GM18907 (cell line): ENCODE results near the gene IL17F.

Experiments used
- ATAC-seq: cut with Tn5 transposase; IDR thresholded peaks from one replicate; pipeline ENCODE4 v1.9.1; 2021; ENCODE audit warnings: mild to moderate bottlenecking, moderate library complexity; ENCODE audit not compliant: unreplicated experiment

IL17F gene

GRCh38 chr6:52244400-52244799 lies at the start of gene IL17F:
IL17F (minus strand) TSS chr6:52244500; CDS start chr6:52244429, 71 bp downstream.
- no peak for ATAC-seq

- no peak for ATAC-seq
These were observed 48.8 kb upstream of the IL17F start for GRCh38 chr6:52293067-52293466.

- no peak for ATAC-seq
These were observed 44.5 kb upstream of the IL17F start for GRCh38 chr6:52288841-52289240.

GRCh38 chr6:52288216-52288615 lies 43.9 kb upstream of the IL17F start:
- no peak for ATAC-seq

GRCh38 chr6:52286798-52287432 lies 42.6 kb upstream of the IL17F start:
- no peak for ATAC-seq

- ATAC-seq, result no peak
These were observed 41.1 kb upstream of the IL17F start for GRCh38 chr6:52285177-52286068.

- peak; percentile 98 for ATAC-seq
These were observed 40.3 kb upstream of the IL17F start, which contains the start of gene MCM3 for GRCh38 chr6:52284460-52285176. MCM3 (minus strand) TSS chr6:52284742; CDS start chr6:52284674, 68 bp downstream.

GRCh38 chr6:52284131-52284459 lies 39.8 kb upstream of the IL17F start:
- ATAC-seq, result peak; percentile 10

- ATAC-seq, result no peak
These were observed 38.8 kb upstream of the IL17F start for GRCh38 chr6:52283111-52283510.

GRCh38 chr6:52276130-52276529 lies 31.8 kb upstream of the IL17F start:
- ATAC-seq, result no peak

- no peak for ATAC-seq
These were observed 27.7 kb upstream of the IL17F start for GRCh38 chr6:52271852-52272460.

- peak; percentile 77 for ATAC-seq
These were observed 19.6 kb upstream of the IL17F start for GRCh38 chr6:52263709-52264540.

GRCh38 chr6:52262620-52263344 lies 18.5 kb upstream of the IL17F start:
- ATAC-seq, result no peak

GRCh38 chr6:52261229-52261628 lies 16.9 kb upstream of the IL17F start:
- no peak for ATAC-seq

GRCh38 chr6:52260634-52261033 lies 16.3 kb upstream of the IL17F start:
- ATAC-seq, result no peak

GRCh38 chr6:52255434-52255833 lies 11.1 kb upstream of the IL17F start:
- no peak for ATAC-seq

GRCh38 chr6:52254731-52255378 lies 10.6 kb upstream of the IL17F start:
- ATAC-seq, result no peak

GRCh38 chr6:52253494-52253893 lies 9.2 kb upstream of the IL17F start:
- ATAC-seq, result no peak

- no peak for ATAC-seq
These were observed 6.8 kb upstream of the IL17F start for GRCh38 chr6:52251113-52251512.
